GM12873 (cell line): ENCODE results near the gene GNL3L.

Experiments used
- CTCF ChIP-seq: IDR thresholded peaks from 2 replicates; pipeline ENCODE4 v1.5.1; 2012; ENCODE audit warnings: low read depth, mild to moderate bottlenecking, moderate library complexity, low read length, control low read depth; ENCODE audit not compliant: insufficient read depth; ENCODE audit errors: missing control alignments

GNL3L gene

GRCh38 chrX:54494989-54495813 is 34.8 kb upstream of the GNL3L start:
- TF ChIP-seq CTCF, result no peak

- TF ChIP-seq CTCF, result no peak
These were observed 34.1 kb upstream of the GNL3L start, which contains the start of gene FGD1 for GRCh38 chrX:54495814-54496516. Gene FGD1 (minus strand): TSS chrX:54496234. CDS start chrX:54495432, 802 bp downstream.

GRCh38 chrX:54496517-54496852 is 33.5 kb upstream of the GNL3L start:
- TF ChIP-seq CTCF, result no peak

- TF ChIP-seq CTCF, result no peak
These were observed 33.1 kb upstream of the GNL3L start for GRCh38 chrX:54496936-54497335.

- no peak for TF ChIP-seq CTCF
These were observed 20.6 kb upstream of the GNL3L start for GRCh38 chrX:54509400-54509799.

GRCh38 chrX:54529151-54529550 is 868 bp upstream of the GNL3L start:
- no peak for TF ChIP-seq CTCF

GRCh38 chrX:54530357-54530900 is 410 bp downstream of the GNL3L start:
- TF ChIP-seq CTCF, result no peak
